ENCODE results near the gene LAMA1. TPM values are rescaled to one million over a fixed set of nuclear protein-coding genes. Genes with fewer than 3 reads are reported as not detected.

The LAMA1 gene
- total and polyA plus RNA-seq, 2 of the 4 experiments (the other 2 are of a cell fraction), result 10.9 to 15.5 TPM

DNA sequence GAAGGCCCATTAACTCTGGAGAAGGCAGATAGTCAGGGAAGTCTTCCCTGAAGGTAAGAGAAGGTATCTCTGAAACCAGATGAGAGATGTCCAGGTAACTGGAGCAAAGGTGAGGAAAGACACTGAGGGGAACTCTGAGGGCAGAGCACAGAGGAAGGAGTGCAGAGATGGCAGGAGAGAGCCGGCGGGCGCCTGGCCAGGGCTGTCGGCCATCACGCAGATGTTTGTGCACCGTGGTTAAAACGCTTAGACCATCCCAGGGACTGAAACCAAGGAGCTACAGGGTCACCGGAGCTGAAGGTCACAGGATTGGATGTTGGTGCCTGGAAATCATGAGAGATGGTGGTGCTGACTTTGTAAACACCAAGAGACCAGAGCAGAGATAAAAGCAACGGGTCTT lies 55.4 kb downstream of the LAMA1 start:
- Histone ChIP-seq H2AFZ (replicated peaks; ENCODE audit: low read length, poor library complexity) (no peak overlapping the region), H3K4me2 (ENCODE audit: low read depth, low read length) (no peak overlapping the region), H3K4me1 (ENCODE audit: control insufficient read depth, insufficient read depth, low read length) (peaks cover 4% of the 10 kb centered on the region; the same call in 1 of the 2 replicates), H2BK120ac (ENCODE audit: low read depth, low read length) (no peak overlapping the region), H4K5ac (ENCODE audit: low read depth, low read length) (no peak overlapping the region), H2AK9ac (replicated peaks; ENCODE audit: low read depth, low read length, poor library complexity) (no peak overlapping the region), H3K23ac (ENCODE audit: low read depth, low read length) (no peak overlapping the region), H3K27ac (ENCODE audit: insufficient read depth, low read length) (no peak overlapping the region), H4K91ac (ENCODE audit: insufficient read depth, low read depth, low read length) (no peak overlapping the region), H3K79me1 (ENCODE audit: low read depth in 1 of 2, low read length in 2 of 2) (no peaks in the 10 kb centered on the region), H3K56ac (ENCODE audit: extremely low read depth, insufficient read depth, low read length) (no peak overlapping the region), H3K9me3 (ENCODE audit: control insufficient read depth, insufficient read depth, low read length) (no peaks in the 10 kb centered on the region), H4K8ac (ENCODE audit: low read depth in 2 of 2, low read length in 2 of 2) (no peak overlapping the region), H2BK15ac (ENCODE audit: low read depth, low read length) (no peak overlapping the region), H3K27me3 (ENCODE audit: control insufficient read depth, insufficient read depth, low read length) (no peaks in the 10 kb centered on the region), H3K36me3 (ENCODE audit: control insufficient read depth, insufficient read depth, low read length) (no peaks in the 10 kb centered on the region), H2AK5ac (ENCODE audit: low read depth, low read length) (no peak overlapping the region), H3K18ac (ENCODE audit: low read depth, low read length) (no peak overlapping the region), H3K14ac (replicated peaks; ENCODE audit: low read depth, low read length) (no peak overlapping the region), H3K9ac (ENCODE audit: low read depth, low read length) (no peak overlapping the region), H4K20me1 (ENCODE audit: insufficient read depth, low read length) (no peaks in the 10 kb centered on the region), H2BK20ac (ENCODE audit: low read depth, low read length) (no peak overlapping the region), H3K4ac (ENCODE audit: low read depth, low read length) (no peak overlapping the region), H3K9me1 (ENCODE audit: insufficient read depth, low read length) (no peaks in the 10 kb centered on the region), H3K4me3 (ENCODE audit: insufficient read depth, low read depth, low read length) (no peak overlapping the region), H2BK5ac (ENCODE audit: low read depth, low read length, poor library complexity, severe bottlenecking) (no peak overlapping the region)
- ChIA-PET POLR2A (ENCODE audit: unreplicated experiment) (no interaction called here), CTCF (interaction anchor here (1.1 kb wide), 1 partner anchor 112 kb away, joined by 3 read pairs; no protein-coding TSS in a partner anchor)
- intact Hi-C loops (cut with micrococcal nuclease) (no loop called here), in situ Hi-C loops (cut with MboI; ENCODE audit: low sequenced_read_pairs) (no loop called here), dilution Hi-C loops (cut with HindIII; ENCODE audit: low sequenced_read_pairs, unreplicated experiment) (no loop called here)
- no peak for TF ChIP-seq CEBPB (IDR thresholded peaks at IDR 0.05; ENCODE audit: low read depth, low read length)
- TF ChIP-seq BHLHE40 (IDR thresholded peaks at IDR 0.05; ENCODE audit: low read depth, low read length), result no peak
- TF ChIP-seq, protein P1, sequence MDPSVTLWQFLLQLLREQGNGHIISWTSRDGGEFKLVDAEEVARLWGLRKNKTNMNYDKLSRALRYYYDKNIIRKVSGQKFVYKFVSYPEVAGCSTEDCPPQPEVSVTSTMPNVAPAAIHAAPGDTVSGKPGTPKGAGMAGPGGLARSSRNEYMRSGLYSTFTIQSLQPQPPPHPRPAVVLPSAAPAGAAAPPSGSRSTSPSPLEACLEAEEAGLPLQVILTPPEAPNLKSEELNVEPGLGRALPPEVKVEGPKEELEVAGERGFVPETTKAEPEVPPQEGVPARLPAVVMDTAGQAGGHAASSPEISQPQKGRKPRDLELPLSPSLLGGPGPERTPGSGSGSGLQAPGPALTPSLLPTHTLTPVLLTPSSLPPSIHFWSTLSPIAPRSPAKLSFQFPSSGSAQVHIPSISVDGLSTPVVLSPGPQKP (IDR thresholded peaks at IDR 0.05; ENCODE audit: borderline replicate concordance, low read depth, low read length), result no peak
- TF ChIP-seq RFX5 (IDR thresholded peaks at IDR 0.05; ENCODE audit: low read depth, low read length), result no peak
- WGBS, 2 experiments (ENCODE audit: extremely low coverage in 2 of 2, insufficient read length in 1 of 2), result 72% methylated on average over 7 of the region's 9 CpGs; no CpG with 5 or more reads in 1 of the 2 experiments
- DNase-seq (no peak), ATAC-seq (ENCODE audit: low read depth) (no peak)
- no TSS peak for BruUV-seq (replicated peaks)
